IPS-NIHi7 (cell line): ENCODE measurements around the gene MEGF6.

Experiments used
- DNase-seq: peaks from one replicate; pipeline ENCODE4 v3.0.0; 2012; ENCODE audit warnings: mixed read lengths; ENCODE audit errors: extremely low spot score

MEGF6 gene

GRCh38 chr1:3540876-3541275 lies 70.4 kb downstream of the MEGF6 start:
- no peak for DNase-seq

GRCh38 chr1:3539707-3540425 lies 71.4 kb downstream of the MEGF6 start:
- no peak for DNase-seq

- no peak for DNase-seq
Observed at GRCh38 chr1:3537359-3537758, 73.9 kb downstream of the MEGF6 start.

GRCh38 chr1:3536420-3537195 lies 74.7 kb downstream of the MEGF6 start:
- DNase-seq: no peak

- no peak for DNase-seq
Observed at GRCh38 chr1:3535732-3536131, 75.6 kb downstream of the MEGF6 start.

- DNase-seq: no peak
Observed at GRCh38 chr1:3534803-3535637, 76.3 kb downstream of the MEGF6 start.

- peak; percentile 70 for DNase-seq
Observed at GRCh38 chr1:3533067-3534048, 78.0 kb downstream of the MEGF6 start.

GRCh38 chr1:3531928-3532327 lies 79.4 kb downstream of the MEGF6 start:
- DNase-seq: no peak

GRCh38 chr1:3530926-3531818 lies 80.1 kb downstream of the MEGF6 start:
- peak; percentile 99 for DNase-seq

- peak; percentile 63 for DNase-seq
Observed at GRCh38 chr1:3530086-3530925, 81.0 kb downstream of the MEGF6 start.

- DNase-seq: no peak
Observed at GRCh38 chr1:3529099-3529729, 82.1 kb downstream of the MEGF6 start.

GRCh38 chr1:3527774-3528173 lies 83.5 kb downstream of the MEGF6 start:
- DNase-seq: no peak

GRCh38 chr1:3525551-3526482 lies 85.5 kb downstream of the MEGF6 start:
- no peak for DNase-seq

- no peak for DNase-seq
Observed at GRCh38 chr1:3524556-3525203, 86.6 kb downstream of the MEGF6 start.

GRCh38 chr1:3523980-3524379 lies 87.3 kb downstream of the MEGF6 start:
- DNase-seq: no peak

GRCh38 chr1:3522564-3523265 lies 88.6 kb downstream of the MEGF6 start:
- DNase-seq: no peak
